ENCODE data around the gene EMX1. TPM values are rescaled to one million over a fixed set of nuclear protein-coding genes. Genes with fewer than 3 reads are reported as not detected.

Gene EMX1
- total and polyA plus RNA-seq, 7 donors, result 0.60 to 1.4 (median 0.71) TPM; not detected in 4

- no peak for DNase-seq
- intact Hi-C loops (cut with DNase I), result no loop called here
- Histone ChIP-seq H3K4me3 (no peak overlapping the region), H3K27me3 (no peaks in the 10 kb centered on the region), H3K36me3 (peaks cover 0 to 10% (median 0%) of the 10 kb centered on the region in 4 donors), H3K27ac (no peak overlapping the region), H3K9me3 (no peaks in the 10 kb centered on the region), H3K4me1 (no peaks in the 10 kb centered on the region)
- 94 to 97% methylated on average over 14 of the region's 14 CpGs for WGBS, 2 donors
- TF ChIP-seq POLR2A (IDR thresholded peaks at IDR 0.05), result no peak
- no peak for TF ChIP-seq CTCF (IDR thresholded peaks at IDR 0.05)
- TF ChIP-seq EP300 (IDR thresholded peaks at IDR 0.05), result no peak
Observed at GRCh38 chr2:72965770-72966450, 48.6 kb downstream of the EMX1 start.

GRCh38 chr2:72968286-72968685, 51.0 kb downstream of the EMX1 start:
- Histone ChIP-seq H3K4me1 (no peaks in the 10 kb centered on the region), H3K27ac (no peak overlapping the region), H3K4me3 (no peak overlapping the region), H3K36me3 (peaks cover 0 to 10% (median 0%) of the 10 kb centered on the region in 4 donors), H3K9me3 (no peaks in the 10 kb centered on the region), H3K27me3 (no peaks in the 10 kb centered on the region)
- no peak for DNase-seq
- WGBS, 2 donors, result 93 to 94% methylated on average over 8 of the region's 8 CpGs
- intact Hi-C loops (cut with DNase I), result no loop called here
- no peak for TF ChIP-seq EP300 (IDR thresholded peaks at IDR 0.05)
- no peak for TF ChIP-seq POLR2AphosphoS5 (IDR thresholded peaks at IDR 0.05)
- TF ChIP-seq POLR2A (IDR thresholded peaks at IDR 0.05), result no peak
- no peak for TF ChIP-seq CTCF (IDR thresholded peaks at IDR 0.05)

GRCh38 chr2:72969706-72970105, 52.4 kb downstream of the EMX1 start:
- no peaks in the 10 kb centered on the region for H3K9me3 ChIP-seq
- no peak for TF ChIP-seq CTCF (IDR thresholded peaks at IDR 0.05)
- no peak for TF ChIP-seq EP300 (IDR thresholded peaks at IDR 0.05)
- TF ChIP-seq POLR2AphosphoS5 (IDR thresholded peaks at IDR 0.05), result no peak
- H3K27ac ChIP-seq, result no peak overlapping the region
- intact Hi-C loops (cut with DNase I), result loop anchor here (5.0 kb wide), 1 partner anchor 77 kb away; no protein-coding TSS in a partner anchor
- 68 to 90% methylated on average over 4 of the region's 4 CpGs for WGBS, 2 donors
- H3K27me3 ChIP-seq, result no peaks in the 10 kb centered on the region
- peaks cover 0 to 10% (median 0%) of the 10 kb centered on the region in 4 donors for H3K36me3 ChIP-seq
- no peak for DNase-seq
- no peaks in the 10 kb centered on the region for H3K4me1 ChIP-seq
- no peak overlapping the region for H3K4me3 ChIP-seq

- Histone ChIP-seq H3K27ac (no peak overlapping the region), H3K4me1 (no peaks in the 10 kb centered on the region), H3K4me3 (no peak overlapping the region), H3K9me3 (no peaks in the 10 kb centered on the region), H3K36me3 (peaks cover 0 to 16% (median 0%) of the 10 kb centered on the region in 4 donors), H3K27me3 (no peaks in the 10 kb centered on the region)
- intact Hi-C loops (cut with DNase I), result loop anchor here (5.0 kb wide), 1 partner anchor 79 kb away; no protein-coding TSS in a partner anchor
- TF ChIP-seq CTCF (IDR thresholded peaks at IDR 0.05) (no peak), EP300 (IDR thresholded peaks at IDR 0.05) (no peak), POLR2AphosphoS5 (IDR thresholded peaks at IDR 0.05) (no peak), POLR2A (IDR thresholded peaks at IDR 0.05) (no peak)
- no peak for DNase-seq
- WGBS, 2 donors, result 93% methylated on average over 7 of the region's 7 CpGs
Observed at GRCh38 chr2:72971036-72971435, 53.7 kb downstream of the EMX1 start.
